BE2C (cell line): ENCODE measurements around the gene TES.

Source experiments
- DNase-seq: peaks from one replicate; pipeline ENCODE4 v3.0.0-alpha.2; 2020
- H3K27me3 ChIP-seq: fragments of 250-450 bp; sonication (Bioruptor Pico); 2 replicates; pipeline ENCODE4 v1.5.1; 2020; ENCODE audit warnings: mild to moderate bottlenecking
- H3K36me3 ChIP-seq: fragments of 250-450 bp; sonication (Bioruptor Pico); 2 replicates; pipeline ENCODE4 v1.5.1; 2020; ENCODE audit warnings: mild to moderate bottlenecking
- H3K4me1 ChIP-seq: fragments of 250-450 bp; sonication (Bioruptor Pico); 2 replicates; pipeline ENCODE4 v1.5.1; 2020
- H3K4me3 ChIP-seq: 2 replicates; pipeline ENCODE4 v1.5.1; 2011; ENCODE audit warnings: low read depth, low read length
- H3K9me3 ChIP-seq: fragments of 250-450 bp; sonication (Bioruptor Pico); 2 replicates; pipeline ENCODE4 v1.5.1; 2020
- TF ChIP-seq, protein P1 (sequence below): IDR thresholded peaks from 2 replicates; pipeline ENCODE4 v1.5.1; 2012; ENCODE audit warnings: mild to moderate bottlenecking, low read depth, low read length

The TES gene

DNA sequence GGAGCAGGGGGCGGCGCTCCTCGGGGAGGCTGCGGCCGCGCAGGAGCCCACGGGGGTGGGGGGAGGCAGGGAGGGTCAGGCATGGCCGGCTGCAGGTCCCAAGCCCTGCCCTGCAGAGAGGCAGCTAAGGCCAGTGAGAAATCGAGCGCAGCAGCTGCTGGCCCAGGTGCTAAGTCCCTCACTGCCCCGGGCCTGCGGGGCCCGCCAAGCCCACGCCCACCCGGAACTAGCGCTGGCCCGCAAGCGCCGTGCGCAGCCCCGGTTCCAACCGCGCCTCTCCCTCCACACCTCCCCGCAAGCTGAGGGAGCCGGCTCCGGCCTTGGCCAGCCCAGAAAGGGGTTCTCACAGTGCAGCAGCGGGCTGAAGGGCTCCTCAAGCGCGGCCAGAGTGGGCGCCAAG lies 28.3 kb upstream of the TES start:
- TF ChIP-seq, protein P1, sequence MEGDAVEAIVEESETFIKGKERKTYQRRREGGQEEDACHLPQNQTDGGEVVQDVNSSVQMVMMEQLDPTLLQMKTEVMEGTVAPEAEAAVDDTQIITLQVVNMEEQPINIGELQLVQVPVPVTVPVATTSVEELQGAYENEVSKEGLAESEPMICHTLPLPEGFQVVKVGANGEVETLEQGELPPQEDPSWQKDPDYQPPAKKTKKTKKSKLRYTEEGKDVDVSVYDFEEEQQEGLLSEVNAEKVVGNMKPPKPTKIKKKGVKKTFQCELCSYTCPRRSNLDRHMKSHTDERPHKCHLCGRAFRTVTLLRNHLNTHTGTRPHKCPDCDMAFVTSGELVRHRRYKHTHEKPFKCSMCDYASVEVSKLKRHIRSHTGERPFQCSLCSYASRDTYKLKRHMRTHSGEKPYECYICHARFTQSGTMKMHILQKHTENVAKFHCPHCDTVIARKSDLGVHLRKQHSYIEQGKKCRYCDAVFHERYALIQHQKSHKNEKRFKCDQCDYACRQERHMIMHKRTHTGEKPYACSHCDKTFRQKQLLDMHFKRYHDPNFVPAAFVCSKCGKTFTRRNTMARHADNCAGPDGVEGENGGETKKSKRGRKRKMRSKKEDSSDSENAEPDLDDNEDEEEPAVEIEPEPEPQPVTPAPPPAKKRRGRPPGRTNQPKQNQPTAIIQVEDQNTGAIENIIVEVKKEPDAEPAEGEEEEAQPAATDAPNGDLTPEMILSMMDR, result no peak
- no peaks in the 10 kb centered on the region for H3K36me3 ChIP-seq
- DNase-seq, result no peak
- no peaks in the 10 kb centered on the region for H3K9me3 ChIP-seq
- no peaks in the 10 kb centered on the region for H3K27me3 ChIP-seq
- no peaks in the 10 kb centered on the region for H3K4me1 ChIP-seq
- no peak overlapping the region for H3K4me3 ChIP-seq

DNA sequence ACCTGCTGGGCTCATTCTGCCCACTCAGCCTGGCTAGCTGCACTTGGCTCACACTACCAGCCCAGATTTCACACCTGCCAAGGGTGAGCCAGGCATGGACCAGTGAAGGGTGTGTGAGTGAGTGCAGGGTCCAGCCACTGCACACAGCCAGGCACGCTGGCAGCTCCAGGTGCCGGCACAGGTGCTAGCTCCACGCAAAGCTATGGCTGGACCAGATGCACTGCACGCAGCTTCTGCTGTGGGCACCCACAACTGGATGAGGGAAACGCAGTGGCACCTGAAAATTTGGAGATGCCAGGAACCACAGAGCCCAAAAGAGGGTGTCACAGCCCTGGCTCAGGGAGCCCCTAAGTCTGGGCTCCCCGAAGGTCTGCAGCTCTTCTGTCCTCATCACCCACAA lies 24.9 kb upstream of the TES start:
- H3K36me3 ChIP-seq, result no peaks in the 10 kb centered on the region
- TF ChIP-seq, protein P1, result no peak
- no peak overlapping the region for H3K4me3 ChIP-seq
- H3K27me3 ChIP-seq, result no peaks in the 10 kb centered on the region
- no peaks in the 10 kb centered on the region for H3K9me3 ChIP-seq
- no peaks in the 10 kb centered on the region for H3K4me1 ChIP-seq
- DNase-seq, result no peak

DNA sequence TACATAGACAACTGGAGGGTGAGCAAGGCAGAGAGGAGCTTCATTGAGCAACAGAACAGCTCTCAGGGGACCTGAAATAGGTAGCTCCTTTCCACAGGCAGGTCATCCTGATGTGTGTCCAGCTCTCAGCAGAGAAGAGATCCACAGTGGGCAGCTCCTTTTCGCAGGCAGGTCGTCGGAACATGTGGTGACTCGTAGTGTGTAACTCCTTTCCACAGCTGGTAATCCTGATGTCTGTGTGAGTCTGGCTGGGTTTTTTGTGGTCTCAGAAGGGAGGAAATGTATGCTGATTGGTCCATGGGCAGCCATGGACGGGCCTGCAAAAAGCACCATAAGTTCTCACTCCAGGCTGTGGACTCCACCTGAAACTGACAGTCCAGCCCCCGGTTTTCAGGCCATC lies 24.4 kb upstream of the TES start:
- Histone ChIP-seq H3K27me3 (no peaks in the 10 kb centered on the region), H3K9me3 (no peaks in the 10 kb centered on the region), H3K36me3 (no peaks in the 10 kb centered on the region), H3K4me3 (no peak overlapping the region), H3K4me1 (no peaks in the 10 kb centered on the region)
- DNase-seq, result no peak
- TF ChIP-seq, protein P1, result no peak

DNA sequence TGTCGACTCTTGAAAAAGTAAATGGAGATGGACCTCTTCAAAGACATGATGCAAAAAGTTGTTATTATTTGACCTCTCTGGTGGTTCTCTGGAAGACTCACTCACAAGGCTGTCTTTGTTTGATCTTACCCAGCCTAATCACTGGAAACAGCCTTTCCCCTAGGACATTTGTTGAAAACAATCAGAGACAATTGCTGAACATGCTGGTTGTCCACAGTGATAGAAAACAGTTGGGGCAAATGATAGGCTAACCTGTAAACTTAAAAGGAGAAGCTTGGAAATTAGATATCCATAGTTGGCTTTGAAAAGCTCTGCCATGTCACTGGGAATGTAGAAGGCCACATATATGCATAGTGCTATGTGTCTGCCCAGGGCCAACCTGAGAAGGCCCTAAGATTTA lies 22.9 kb upstream of the TES start:
- Histone ChIP-seq H3K36me3 (no peaks in the 10 kb centered on the region), H3K4me3 (no peak overlapping the region), H3K9me3 (no peaks in the 10 kb centered on the region), H3K4me1 (no peaks in the 10 kb centered on the region), H3K27me3 (no peaks in the 10 kb centered on the region)
- DNase-seq, result no peak
- TF ChIP-seq, protein P1, result no peak

DNA sequence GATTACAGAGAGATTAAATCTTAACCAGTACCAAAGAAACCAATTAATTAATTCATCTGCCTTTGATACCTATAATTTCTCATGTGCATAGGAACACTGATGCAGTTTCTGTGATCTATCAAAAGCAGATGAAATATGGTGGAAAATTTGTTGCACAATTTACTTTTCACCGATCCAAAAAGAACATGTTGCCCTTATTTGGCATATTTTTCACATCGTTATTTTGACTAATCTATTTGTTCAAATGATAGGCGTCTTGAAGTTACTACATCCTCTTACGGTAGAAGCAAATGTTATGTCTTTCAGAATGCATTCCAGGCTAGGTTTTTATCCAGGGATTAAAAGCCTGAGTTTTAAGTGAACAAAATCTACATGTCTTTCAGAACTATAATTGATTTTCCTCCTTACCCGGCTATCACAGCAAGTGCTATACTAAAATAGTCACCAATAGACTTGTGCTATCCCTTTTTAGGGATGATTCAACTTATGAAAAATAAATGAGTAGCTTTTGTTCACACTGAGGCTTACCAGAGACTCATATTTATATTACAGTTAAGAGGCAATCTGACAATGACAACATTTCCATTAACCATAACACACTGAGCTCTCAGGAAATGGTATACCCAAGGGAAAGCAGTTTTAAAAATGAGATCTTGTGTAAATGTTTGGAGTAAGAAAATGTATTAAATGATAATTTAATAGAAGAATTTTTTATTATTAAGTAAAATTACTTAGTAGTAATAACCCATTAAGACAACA lies 16.8 kb upstream of the TES start:
- TF ChIP-seq, protein P1, result no peak
- no peaks in the 10 kb centered on the region for H3K36me3 ChIP-seq
- H3K4me3 ChIP-seq, result no peak overlapping the region
- H3K9me3 ChIP-seq, result no peaks in the 10 kb centered on the region
- no peak for DNase-seq
- no peaks in the 10 kb centered on the region for H3K4me1 ChIP-seq
- no peaks in the 10 kb centered on the region for H3K27me3 ChIP-seq

DNA sequence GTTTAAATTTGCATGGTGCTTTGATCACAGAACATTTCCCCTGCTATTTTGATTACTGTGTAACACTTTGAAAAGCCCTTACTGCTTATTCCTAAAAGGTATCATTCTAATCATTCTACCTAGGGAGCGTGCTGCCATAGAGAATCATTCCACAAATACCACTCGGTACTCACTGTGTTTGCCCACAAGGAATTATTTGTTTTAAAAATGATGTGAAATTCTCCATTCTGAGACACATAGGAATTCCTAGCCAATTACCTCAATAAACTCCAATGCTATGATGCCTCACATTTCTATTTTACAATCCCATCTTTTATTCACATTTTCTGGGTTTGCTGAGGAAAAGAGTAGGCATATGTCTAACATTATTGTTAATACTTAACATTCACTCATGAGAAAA lies 16.2 kb upstream of the TES start:
- H3K4me1 ChIP-seq, result no peaks in the 10 kb centered on the region
- no peaks in the 10 kb centered on the region for H3K27me3 ChIP-seq
- no peak for DNase-seq
- no peak overlapping the region for H3K4me3 ChIP-seq
- no peaks in the 10 kb centered on the region for H3K36me3 ChIP-seq
- TF ChIP-seq, protein P1, result no peak
- H3K9me3 ChIP-seq, result no peaks in the 10 kb centered on the region
